Ovary (tissue), 3 donors: Measurements from ENCODE around the gene RPS3A.

ENCODE experiments used
- CTCF ChIP-seq, 3 donors: fragments of 450-650 bp in 2 of 3; fragments of 200-600 bp in 1 of 3; IDR thresholded peaks; one replicate each; pipeline versions ENCODE4 v1.5.1 to v1.8.0; 2016 to 2022; ENCODE audit warnings: antibody characterized with exemption in 3 of 3, mild to moderate bottlenecking in 1 of 3
- EP300 ChIP-seq: sonication (generic); formaldehyde crosslinking; IDR thresholded peaks from one replicate; pipeline ENCODE4 v1.6.1; 2017; ENCODE audit warnings: antibody characterized with exemption
- POLR2A ChIP-seq: fragments of 450-650 bp; IDR thresholded peaks from one replicate; pipeline ENCODE4 v1.6.1; 2017; ENCODE audit warnings: antibody characterized with exemption, mild to moderate bottlenecking, moderate library complexity
- donor health status: DM: no; HTN: no; CAD: no.

- TF ChIP-seq CTCF (IDR thresholded peaks at IDR 0.05) (no peak), POLR2A (no peak), EP300 (no peak)
Measured at GRCh38 chr4:151095142-151095541, 4.3 kb upstream of the RPS3A start.
